Activated CD8-positive, alpha-beta memory T cell treated with anti-CD3 and anti-CD28 coated beads for 4 hours (primary cell): ENCODE data around the gene UBE2Q1.

Source experiments
- DNase-seq, 2 donors: peaks; one replicate each; pipeline ENCODE4 v3.0.0-alpha.2; 2020; ENCODE audit warnings: low read depth in 2 of 2

UBE2Q1 gene

GRCh38 chr1:154577346-154578057 lies 19.0 kb upstream of the UBE2Q1 start:
- DNase-seq: no peak

GRCh38 chr1:154575951-154576566 lies 17.6 kb upstream of the UBE2Q1 start:
- no peak for DNase-seq

GRCh38 chr1:154575147-154575927 lies 16.9 kb upstream of the UBE2Q1 start:
- no peak for DNase-seq

GRCh38 chr1:154574716-154575115 lies 16.3 kb upstream of the UBE2Q1 start:
- DNase-seq: no peak

- DNase-seq: no peak
Observed at GRCh38 chr1:154573168-154573510, 14.7 kb upstream of the UBE2Q1 start.

- no peak for DNase-seq
Observed at GRCh38 chr1:154572468-154573167, 14.2 kb upstream of the UBE2Q1 start.

- no peak for DNase-seq
Observed at GRCh38 chr1:154571964-154572288, 13.5 kb upstream of the UBE2Q1 start.

GRCh38 chr1:154571244-154571963 lies 12.9 kb upstream of the UBE2Q1 start:
- DNase-seq: no peak

- no peak for DNase-seq
Observed at GRCh38 chr1:154568157-154568815, 9.8 kb upstream of the UBE2Q1 start.

- DNase-seq: peak in 1 of 2 donors; percentile 22
Observed at GRCh38 chr1:154567386-154568156, 9.1 kb upstream of the UBE2Q1 start, which contains the start of gene CHRNB2. CHRNB2 (plus strand) TSS chr1:154567778; CDS start chr1:154568045, 267 bp downstream.

- DNase-seq: no peak
Observed at GRCh38 chr1:154565876-154566275, 7.4 kb upstream of the UBE2Q1 start.

- peak; percentile 58 to 75 for DNase-seq
Observed at GRCh38 chr1:154559466-154560044, 1.1 kb upstream of the UBE2Q1 start.

GRCh38 chr1:154558720-154559465 lies 431 bp upstream of the UBE2Q1 start:
- peak; percentile 99 to 100 for DNase-seq

GRCh38 chr1:154557248-154557938 lies 1.1 kb downstream of the UBE2Q1 start:
- no peak for DNase-seq

- no peak for DNase-seq
Observed at GRCh38 chr1:154556422-154556821, 2.0 kb downstream of the UBE2Q1 start.

- no peak for DNase-seq
Observed at GRCh38 chr1:154553056-154554030, 5.1 kb downstream of the UBE2Q1 start.

GRCh38 chr1:154552036-154552435 lies 6.4 kb downstream of the UBE2Q1 start:
- DNase-seq: no peak
